Eye (tissue), 1 donor: ENCODE measurements around the gene PCDHGA1.
A peak's percentile ranks its signal among the peaks of the same experiment; 100 is the strongest.

Experiments
- DNase-seq: peaks from one replicate; pipeline ENCODE4 v3.0.0-alpha.2; 2015

The PCDHGA1 gene

DNA sequence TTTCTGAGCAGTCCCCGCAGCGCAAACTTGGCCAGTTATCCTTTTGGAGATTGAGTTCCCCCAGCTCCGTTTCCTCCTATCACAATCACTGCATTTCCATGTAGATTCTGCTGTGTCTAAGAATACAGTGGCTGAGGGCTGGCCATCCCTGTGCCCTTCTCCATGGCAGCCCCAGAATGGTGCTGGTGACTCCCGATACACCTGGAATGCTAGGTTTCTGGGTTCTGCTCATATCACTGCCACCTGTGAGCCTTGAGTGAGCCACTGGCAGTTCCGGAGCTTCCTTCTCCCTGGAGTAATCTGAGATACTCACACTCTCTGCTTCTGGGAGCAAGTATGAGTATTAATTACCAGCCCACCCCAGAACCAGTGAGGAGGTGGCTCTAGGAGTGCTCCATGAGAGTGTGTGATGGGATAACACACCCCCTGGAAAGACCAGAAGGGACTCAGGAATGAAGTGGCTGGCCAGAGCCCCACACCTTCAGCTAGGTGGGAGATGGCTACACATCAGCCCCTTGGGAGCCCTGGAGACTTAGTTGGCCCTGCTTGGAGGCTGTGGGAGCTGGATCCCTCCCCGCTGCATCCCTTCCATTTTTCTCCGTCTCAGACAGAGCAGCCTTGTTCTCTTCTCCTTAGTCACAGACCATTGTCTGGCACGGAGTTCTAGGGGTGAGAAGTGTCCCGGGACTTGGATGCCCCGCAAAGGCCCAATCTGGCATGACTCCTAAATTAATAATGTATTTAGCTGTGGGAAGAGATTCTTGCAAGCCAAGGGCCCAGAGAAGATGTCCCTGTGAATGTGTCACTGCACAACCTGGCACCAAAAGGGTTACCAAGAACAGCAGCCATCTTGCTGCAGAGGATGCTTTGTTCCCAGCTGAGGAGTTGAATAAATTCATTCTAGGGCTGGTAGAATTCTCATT is 163.4 kb downstream of the PCDHGA1 start:
- peak; percentile 59 for DNase-seq

GRCh38 chr5:141494761-141495452 is 164.6 kb downstream of the PCDHGA1 start:
- DNase-seq: peak; percentile 77

GRCh38 chr5:141495453-141495811 is 165.1 kb downstream of the PCDHGA1 start:
- DNase-seq: peak; percentile 35

DNA sequence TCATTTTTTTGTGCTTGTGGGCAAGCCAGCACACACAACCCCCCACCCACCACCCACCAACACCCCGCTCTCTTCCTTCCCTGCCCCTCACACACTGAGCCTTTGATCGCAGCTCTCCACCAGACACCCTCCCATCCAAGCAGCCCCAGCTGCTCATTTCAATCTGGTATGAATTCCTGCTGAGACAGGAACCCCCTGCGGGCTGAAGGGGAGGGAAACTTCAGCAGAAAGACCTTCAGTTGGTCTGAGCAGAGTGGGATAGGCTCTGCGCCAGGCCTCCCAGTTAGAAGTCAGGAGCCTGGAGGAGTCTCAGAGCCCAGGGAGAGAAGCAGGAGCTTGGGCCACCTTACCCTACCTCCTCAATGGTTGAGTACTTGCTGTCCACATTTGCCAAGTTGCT is 165.7 kb downstream of the PCDHGA1 start:
- peak; percentile 84 for DNase-seq

- DNase-seq: peak; percentile 54
Measured at GRCh38 chr5:141501761-141502160, 171.4 kb downstream of the PCDHGA1 start.

DNA sequence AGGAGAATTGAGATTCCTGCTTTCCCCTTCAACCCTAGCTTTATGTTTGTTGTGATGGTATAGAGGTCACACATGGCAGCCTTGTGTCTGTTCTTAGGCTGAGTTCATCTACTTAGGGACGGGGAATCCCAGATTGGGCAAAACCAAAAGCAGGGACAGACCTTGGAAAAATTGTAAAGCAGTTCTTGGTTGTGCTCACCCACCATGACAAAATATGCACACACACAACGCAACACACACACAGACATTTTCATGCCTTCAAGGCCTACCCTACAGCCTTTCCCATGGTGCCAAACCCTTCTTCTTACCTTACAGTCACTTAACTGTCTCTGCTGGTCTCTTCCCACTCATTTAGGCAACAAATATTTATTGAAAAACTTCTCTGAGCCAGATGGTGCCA is 173.4 kb downstream of the PCDHGA1 start:
- no peak for DNase-seq

- DNase-seq: no peak
Measured at GRCh38 chr5:141504216-141504615, 173.9 kb downstream of the PCDHGA1 start.

DNA sequence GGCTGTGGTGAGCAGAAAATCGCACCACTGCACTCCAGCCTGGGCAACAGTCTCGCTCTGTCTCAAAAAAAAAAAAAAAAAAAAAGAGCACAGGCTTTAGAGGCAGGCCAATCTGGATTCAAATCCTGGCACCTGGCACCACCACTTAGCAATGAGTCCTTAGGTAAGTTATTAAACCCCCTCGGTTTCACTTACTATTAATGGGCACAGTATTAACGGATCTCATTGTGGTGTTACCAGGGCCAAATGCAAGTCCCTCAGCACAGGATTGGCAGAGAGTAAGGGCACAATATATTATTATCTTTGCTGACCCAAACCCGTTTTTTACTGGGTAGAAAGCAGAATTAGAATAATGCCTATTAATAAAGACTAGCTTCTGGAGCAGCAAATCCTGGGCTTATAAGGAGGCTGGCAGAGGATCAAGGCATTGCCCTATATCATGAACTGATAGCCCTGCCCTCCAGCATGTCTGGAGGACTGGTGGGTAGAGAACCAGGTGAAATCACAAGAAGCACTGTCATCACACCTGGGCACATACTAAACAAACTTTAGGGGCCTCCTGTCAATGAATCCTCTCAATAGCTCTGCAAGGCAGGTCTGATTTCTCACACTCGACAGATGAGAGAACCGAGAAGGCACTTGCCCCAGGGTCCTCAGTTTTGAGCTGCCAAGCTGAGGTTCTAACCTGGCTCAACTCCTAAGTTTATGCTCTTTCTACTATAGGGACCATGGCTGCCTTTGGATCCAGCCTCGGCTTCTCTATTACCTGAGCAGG is 176.3 kb downstream of the PCDHGA1 start:
- no peak for DNase-seq

DNA sequence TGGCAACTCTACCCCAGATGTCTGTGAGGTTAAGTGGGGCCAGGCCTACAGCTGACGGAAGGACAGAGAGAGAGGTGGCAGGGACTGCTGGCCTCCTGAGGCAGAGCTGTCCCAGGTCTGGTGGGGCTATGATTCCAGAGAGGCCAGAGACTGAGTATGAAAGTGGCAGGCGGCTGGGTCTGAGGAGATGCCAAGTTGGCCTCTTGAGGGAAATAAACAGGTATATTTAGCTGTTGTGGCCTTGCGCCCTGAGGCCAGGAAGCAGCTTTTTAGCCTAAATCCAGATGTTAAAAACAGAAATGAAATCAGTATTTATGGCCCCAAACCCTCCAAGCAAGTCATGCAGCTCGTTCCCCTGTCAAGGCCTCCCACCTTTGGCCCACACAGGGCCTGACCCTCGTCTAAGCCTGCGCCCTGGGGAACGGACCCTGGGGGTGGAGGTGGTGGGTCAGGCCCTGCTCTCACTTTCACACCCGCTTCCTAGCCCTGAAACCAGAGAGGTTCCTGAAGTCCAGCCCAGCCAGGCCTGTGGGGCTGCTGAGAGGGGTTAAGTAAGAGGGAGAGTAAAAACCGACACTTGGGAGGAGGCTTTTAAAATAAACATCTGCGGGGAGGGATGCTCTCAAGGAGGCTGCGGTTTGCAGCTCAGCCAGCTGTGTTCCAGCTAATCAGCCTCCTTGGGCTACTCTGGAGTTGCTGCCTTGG is 177.2 kb downstream of the PCDHGA1 start:
- peak; percentile 67 for DNase-seq

GRCh38 chr5:141508440-141508797 is 178.1 kb downstream of the PCDHGA1 start:
- DNase-seq: no peak

- DNase-seq: peak; percentile 93
Measured at GRCh38 chr5:141508798-141509611, 178.7 kb downstream of the PCDHGA1 start.

- DNase-seq: no peak
Measured at GRCh38 chr5:141510160-141510559, 179.8 kb downstream of the PCDHGA1 start.

DNA sequence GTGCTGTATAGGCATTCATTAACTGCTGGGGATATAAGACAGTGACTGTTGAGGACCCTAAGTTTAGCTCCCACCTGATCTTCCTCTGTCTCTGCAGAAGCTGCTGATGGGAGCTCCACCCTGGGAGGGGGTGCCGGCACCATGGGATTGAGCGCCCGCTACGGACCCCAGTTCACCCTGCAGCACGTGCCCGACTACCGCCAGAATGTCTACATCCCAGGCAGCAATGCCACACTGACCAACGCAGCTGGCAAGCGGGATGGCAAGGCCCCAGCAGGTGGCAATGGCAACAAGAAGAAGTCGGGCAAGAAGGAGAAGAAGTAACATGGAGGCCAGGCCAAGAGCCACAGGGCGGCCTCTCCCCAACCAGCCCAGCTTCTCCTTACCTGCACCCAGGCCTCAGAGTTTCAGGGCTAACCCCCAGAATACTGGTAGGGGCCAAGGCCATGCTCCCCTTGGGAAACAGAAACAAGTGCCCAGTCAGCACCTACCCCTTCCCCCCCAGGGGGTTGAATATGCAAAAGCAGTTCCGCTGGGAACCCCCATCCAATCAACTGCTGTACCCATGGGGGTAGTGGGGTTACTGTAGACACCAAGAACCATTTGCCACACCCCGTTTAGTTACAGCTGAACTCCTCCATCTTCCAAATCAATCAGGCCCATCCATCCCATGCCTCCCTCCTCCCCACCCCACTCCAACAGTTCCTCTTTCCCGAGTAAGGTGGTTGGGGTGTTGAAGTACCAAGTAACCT is 180.7 kb downstream of the PCDHGA1 start:
- DNase-seq: no peak

DNA sequence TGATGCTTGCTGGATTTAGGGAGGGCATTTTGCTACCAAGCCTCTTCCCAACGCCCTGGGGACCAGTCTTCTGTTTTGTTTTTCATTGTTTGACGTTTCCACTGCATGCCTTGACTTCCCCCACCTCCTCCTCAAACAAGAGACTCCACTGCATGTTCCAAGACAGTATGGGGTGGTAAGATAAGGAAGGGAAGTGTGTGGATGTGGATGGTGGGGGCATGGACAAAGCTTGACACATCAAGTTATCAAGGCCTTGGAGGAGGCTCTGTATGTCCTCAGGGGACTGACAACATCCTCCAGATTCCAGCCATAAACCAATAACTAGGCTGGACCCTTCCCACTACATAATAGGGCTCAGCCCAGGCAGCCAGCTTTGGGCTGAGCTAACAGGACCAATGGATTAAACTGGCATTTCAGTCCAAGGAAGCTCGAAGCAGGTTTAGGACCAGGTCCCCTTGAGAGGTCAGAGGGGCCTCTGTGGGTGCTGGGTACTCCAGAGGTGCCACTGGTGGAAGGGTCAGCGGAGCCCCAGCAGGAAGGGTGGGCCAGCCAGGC is 181.5 kb downstream of the PCDHGA1 start:
- DNase-seq: peak; percentile 9

GRCh38 chr5:141512390-141512910 is 182.1 kb downstream of the PCDHGA1 start:
- peak; percentile 93 for DNase-seq

GRCh38 chr5:141512911-141513626 is 182.8 kb downstream of the PCDHGA1 start:
- peak; percentile 95 for DNase-seq

DNA sequence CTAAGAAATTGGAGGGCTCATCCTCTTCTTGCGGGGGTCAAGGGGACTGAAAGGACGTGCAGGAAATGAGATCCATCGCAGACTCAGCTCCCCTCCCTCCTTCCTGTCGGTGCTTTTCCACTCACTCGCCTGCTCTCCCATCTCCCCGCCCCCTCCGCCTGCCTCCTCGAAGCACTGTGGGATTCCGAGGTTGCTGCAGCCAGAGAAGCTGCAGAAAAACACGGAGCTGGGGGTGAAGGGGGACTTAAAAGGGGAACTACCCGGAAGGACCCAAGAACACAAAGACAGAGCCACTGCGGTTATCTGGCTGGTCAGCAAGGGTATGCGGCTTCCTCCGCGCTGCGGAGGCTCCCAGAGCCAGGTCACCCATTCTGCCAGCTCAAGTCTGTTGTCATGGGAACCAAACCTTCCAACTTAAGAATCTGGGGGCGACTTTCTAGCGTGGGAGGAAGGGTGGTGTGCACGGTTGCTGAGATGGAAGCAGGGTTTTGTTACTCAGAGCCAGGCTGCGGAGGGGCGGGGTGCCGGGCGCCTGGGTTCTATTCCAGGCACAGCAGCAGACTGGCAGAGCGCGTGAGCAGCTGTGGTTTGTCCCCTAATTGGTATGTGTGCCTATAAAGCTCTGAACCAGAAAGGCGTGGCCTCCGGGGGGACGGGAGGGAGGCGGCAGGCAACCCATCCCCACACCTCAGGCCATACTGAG is 183.5 kb downstream of the PCDHGA1 start:
- DNase-seq: peak; percentile 96

DNA sequence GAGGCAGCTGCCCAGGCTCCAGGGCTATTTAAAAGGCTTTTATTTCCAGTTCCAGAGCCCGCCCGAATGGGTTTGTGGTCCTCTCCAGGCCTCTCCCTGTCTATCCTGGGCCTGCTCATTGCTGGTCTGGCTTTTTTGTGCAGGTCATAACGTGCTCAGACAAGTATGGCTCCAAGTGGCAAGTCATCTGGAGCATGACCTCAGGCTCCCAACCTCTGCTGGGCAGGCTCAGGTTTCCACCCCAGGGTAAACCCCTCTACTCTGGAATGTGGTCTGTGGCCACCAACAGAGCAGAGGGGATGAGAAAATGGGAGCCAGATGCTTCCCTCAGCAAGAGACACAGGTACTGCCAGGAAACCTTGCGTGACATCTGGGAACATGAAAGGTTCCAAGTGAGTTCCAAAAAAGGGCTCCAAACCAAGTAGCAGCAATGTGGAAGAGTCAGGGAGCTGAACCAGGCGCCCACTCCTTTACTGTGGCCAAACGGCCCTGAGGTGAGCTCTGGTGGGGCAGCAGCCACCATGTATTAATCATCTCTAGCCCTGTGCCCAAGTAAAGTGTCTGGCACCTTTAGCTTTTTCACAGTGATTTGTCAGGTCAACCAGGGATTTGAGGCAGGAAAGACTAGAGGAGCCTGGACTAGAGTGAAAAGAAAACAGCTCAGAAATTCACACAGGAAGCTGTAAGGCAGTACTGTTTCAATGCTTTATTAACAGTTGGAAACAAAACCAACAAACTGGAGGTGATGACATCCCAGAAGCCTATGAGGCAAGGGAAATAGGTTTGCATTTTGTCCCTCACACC is 184.2 kb downstream of the PCDHGA1 start:
- peak; percentile 39 for DNase-seq
